Measurements from ENCODE around the gene SPPL3. TPM values are rescaled to one million over a fixed set of nuclear protein-coding genes. Genes with fewer than 3 reads are reported as not detected.

The SPPL3 gene
- total RNA-seq, 1 experiment from 2014 or later, result 51.1 TPM

DNA sequence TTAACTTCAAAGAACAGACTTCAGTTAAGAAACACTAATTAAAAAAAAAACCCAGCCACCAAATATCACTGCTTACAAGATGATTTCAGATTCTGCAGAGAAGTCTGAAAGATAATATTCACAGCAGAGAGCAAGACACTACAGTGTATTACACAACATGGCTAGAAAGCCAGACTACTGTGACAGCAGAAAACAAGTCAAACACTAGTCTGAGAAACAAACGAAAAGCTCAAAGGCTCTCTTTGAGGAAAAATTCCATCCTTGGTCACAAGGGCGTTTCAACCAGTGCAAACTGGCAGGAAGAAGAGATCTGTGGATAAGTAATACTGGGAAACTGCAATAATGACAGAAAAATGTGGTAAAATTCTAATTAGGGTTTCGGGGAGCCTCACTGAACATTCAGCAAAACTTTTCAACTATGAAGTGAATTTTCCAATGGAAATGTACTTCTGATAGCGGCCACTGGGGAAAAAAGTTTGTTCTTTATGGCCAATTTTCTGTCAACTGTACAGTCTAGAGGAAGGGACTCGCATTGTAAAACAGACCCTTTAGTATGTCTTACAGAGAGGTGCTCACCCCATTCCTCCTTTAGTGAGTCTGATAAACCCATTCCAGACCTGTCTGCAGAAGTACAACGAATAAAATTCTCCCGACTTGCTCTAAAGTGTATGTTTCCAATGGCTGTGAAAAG is 128.2 kb downstream of the SPPL3 start:
- Histone ChIP-seq H3K36me3 (ENCODE audit: control insufficient read depth, insufficient read depth, low read length) (0 out of 2 replicates have a peak, but pooled peaks cover 1% of the 10 kb centered on the region), H3K27me3 (ENCODE audit: control insufficient read depth, insufficient read depth, low read length) (no peaks in the 10 kb centered on the region), H3K9me3 (ENCODE audit: control insufficient read depth, insufficient read depth, low read depth, low read length) (no peaks in the 10 kb centered on the region), H3K4me1 (ENCODE audit: control insufficient read depth, insufficient read depth, low read length) (no peaks in the 10 kb centered on the region), H3K4me3 (ENCODE audit: low read depth in 2 of 2, low read length in 2 of 2) (no peak overlapping the region), H3K27ac (ENCODE audit: low read length) (no peak overlapping the region)
- CTCF ChIA-PET, result interaction anchor here (0.7 kb wide), 1 partner anchor 39 kb away, joined by 3 read pairs; no protein-coding TSS in a partner anchor
- ATAC-seq (no peak), DNase-seq (ENCODE audit: low read depth, low spot score) (no peak)
- intact Hi-C loops (cut with micrococcal nuclease; ENCODE audit: unreplicated experiment), result no loop called here
- no TSS peak for BruUV-seq (replicated peaks)
- TF ChIP-seq CTCF (IDR thresholded peaks at IDR 0.05) (no peak; the same call in 1 of the 2 replicates), SIN3A (IDR thresholded peaks at IDR 0.05; ENCODE audit: borderline replicate concordance, insufficient read depth, low read depth, low read length) (no peak), TCF7L2 (IDR thresholded peaks at IDR 0.05; ENCODE audit: low read depth, low read length) (no peak), POLR2AphosphoS5 (IDR thresholded peaks at IDR 0.05; ENCODE audit: low read depth, low read length) (no peak)
- TF ChIP-seq, protein P1, sequence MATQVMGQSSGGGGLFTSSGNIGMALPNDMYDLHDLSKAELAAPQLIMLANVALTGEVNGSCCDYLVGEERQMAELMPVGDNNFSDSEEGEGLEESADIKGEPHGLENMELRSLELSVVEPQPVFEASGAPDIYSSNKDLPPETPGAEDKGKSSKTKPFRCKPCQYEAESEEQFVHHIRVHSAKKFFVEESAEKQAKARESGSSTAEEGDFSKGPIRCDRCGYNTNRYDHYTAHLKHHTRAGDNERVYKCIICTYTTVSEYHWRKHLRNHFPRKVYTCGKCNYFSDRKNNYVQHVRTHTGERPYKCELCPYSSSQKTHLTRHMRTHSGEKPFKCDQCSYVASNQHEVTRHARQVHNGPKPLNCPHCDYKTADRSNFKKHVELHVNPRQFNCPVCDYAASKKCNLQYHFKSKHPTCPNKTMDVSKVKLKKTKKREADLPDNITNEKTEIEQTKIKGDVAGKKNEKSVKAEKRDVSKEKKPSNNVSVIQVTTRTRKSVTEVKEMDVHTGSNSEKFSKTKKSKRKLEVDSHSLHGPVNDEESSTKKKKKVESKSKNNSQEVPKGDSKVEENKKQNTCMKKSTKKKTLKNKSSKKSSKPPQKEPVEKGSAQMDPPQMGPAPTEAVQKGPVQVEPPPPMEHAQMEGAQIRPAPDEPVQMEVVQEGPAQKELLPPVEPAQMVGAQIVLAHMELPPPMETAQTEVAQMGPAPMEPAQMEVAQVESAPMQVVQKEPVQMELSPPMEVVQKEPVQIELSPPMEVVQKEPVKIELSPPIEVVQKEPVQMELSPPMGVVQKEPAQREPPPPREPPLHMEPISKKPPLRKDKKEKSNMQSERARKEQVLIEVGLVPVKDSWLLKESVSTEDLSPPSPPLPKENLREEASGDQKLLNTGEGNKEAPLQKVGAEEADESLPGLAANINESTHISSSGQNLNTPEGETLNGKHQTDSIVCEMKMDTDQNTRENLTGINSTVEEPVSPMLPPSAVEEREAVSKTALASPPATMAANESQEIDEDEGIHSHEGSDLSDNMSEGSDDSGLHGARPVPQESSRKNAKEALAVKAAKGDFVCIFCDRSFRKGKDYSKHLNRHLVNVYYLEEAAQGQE (IDR thresholded peaks at IDR 0.05; ENCODE audit: insufficient read depth in 1 of 2, low read depth in 2 of 2, low read length in 1 of 2), result no peak
- in situ Hi-C loops (cut with HindIII; ENCODE audit: low pct_unique_long_range_greater_than_20kb, low sequenced_read_pairs), result no loop called here
- POLR2A ChIA-PET, result no interaction called here

- Histone ChIP-seq H3K27ac (ENCODE audit: low read length) (no peak overlapping the region), H3K4me1 (ENCODE audit: control insufficient read depth, insufficient read depth, low read length) (no peaks in the 10 kb centered on the region), H3K9me3 (ENCODE audit: control insufficient read depth, insufficient read depth, low read depth, low read length) (no peaks in the 10 kb centered on the region), H3K36me3 (ENCODE audit: control insufficient read depth, insufficient read depth, low read length) (no peaks in the 10 kb centered on the region), H3K4me3 (ENCODE audit: low read depth in 2 of 2, low read length in 2 of 2) (no peak overlapping the region), H3K27me3 (ENCODE audit: control insufficient read depth, insufficient read depth, low read length) (no peaks in the 10 kb centered on the region)
- ATAC-seq, result no peak
- no peak for DNase-seq (ENCODE audit: low read depth, low spot score)
- in situ Hi-C loops (cut with HindIII; ENCODE audit: low pct_unique_long_range_greater_than_20kb, low sequenced_read_pairs), result no loop called here
- no TSS peak for BruUV-seq (replicated peaks)
- POLR2A ChIA-PET, result interaction anchor here (0.5 kb wide), 1 partner anchor 106 kb away, joined by 5 read pairs; no protein-coding TSS in a partner anchor
- CTCF ChIA-PET, result interaction anchor here (0.6 kb wide), 1 partner anchor 170 kb away, joined by 8 read pairs; no protein-coding TSS in a partner anchor
- intact Hi-C loops (cut with micrococcal nuclease; ENCODE audit: unreplicated experiment), result no loop called here
- no peak for TF ChIP-seq SIN3A (IDR thresholded peaks at IDR 0.05; ENCODE audit: borderline replicate concordance, insufficient read depth, low read depth, low read length)
- TF ChIP-seq, protein P1 (IDR thresholded peaks at IDR 0.05; ENCODE audit: insufficient read depth in 1 of 2, low read depth in 2 of 2, low read length in 1 of 2), result no peak
- no peak for TF ChIP-seq CTCF (IDR thresholded peaks at IDR 0.05)
- TF ChIP-seq TCF7L2 (IDR thresholded peaks at IDR 0.05; ENCODE audit: low read depth, low read length), result no peak
- no peak for TF ChIP-seq POLR2AphosphoS5 (IDR thresholded peaks at IDR 0.05; ENCODE audit: low read depth, low read length)
Measured at GRCh38 chr12:120774169-120774916, 129.8 kb downstream of the SPPL3 start.
